GM18909 (cell line): ENCODE data around the gene CASP1.
A peak's percentile ranks its signal among the peaks of the same experiment; 100 is the strongest.
"Not testable (repeated sequence)": the region's sequence is repeated elsewhere in the genome, so short reads cannot be mapped to it uniquely, and the experiment has no call there.

Experiments used
- ATAC-seq: cut with Tn5 transposase; IDR thresholded peaks from one replicate; pipeline ENCODE4 v1.9.1; 2021; ENCODE audit warnings: mild to moderate bottlenecking; ENCODE audit not compliant: unreplicated experiment, poor library complexity

The CASP1 gene

DNA sequence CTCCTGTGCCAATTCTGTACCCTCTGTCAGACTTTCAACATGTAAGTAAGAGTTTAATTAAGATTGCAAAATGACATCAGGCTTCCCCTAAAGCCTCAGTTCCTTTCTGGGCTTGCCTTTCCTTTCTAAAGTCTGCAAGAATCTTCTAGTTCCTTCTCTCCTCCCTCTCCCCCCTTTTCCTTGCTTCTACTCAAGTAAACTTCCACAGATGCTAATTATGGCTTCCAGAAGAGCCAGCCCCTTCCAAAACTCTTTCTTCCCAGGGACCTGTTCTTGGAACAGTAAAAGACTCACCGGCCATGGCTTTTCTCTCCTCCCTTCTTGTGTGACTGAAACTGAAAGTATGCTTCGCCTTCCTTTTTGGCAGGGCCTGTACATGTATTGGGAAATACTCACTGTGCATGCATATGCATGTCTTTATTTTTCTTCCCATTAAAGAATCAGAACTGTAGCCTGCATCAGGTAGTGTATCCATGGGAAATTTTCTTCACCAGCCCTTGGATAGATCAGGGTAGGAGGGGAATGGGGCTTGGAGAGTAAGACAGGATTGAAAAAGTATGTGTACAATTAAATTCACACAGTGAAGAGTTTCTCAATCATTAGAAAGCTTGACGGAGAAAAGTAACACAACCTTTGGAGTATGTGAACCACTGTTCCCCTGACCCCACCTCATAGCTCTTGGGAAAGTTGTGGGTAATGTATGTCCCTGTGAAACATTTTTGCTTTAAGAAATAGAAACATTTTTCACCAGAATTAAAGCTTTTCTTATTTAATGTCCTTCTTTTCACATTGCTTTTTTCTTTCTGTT lies at the start of gene CASP1:
Gene CASP1 (minus strand): TSS at position 332 of the 808 bp plus-strand sequence. CDS start 31 bp downstream, at position 301.
- peak; percentile 94 for ATAC-seq

DNA sequence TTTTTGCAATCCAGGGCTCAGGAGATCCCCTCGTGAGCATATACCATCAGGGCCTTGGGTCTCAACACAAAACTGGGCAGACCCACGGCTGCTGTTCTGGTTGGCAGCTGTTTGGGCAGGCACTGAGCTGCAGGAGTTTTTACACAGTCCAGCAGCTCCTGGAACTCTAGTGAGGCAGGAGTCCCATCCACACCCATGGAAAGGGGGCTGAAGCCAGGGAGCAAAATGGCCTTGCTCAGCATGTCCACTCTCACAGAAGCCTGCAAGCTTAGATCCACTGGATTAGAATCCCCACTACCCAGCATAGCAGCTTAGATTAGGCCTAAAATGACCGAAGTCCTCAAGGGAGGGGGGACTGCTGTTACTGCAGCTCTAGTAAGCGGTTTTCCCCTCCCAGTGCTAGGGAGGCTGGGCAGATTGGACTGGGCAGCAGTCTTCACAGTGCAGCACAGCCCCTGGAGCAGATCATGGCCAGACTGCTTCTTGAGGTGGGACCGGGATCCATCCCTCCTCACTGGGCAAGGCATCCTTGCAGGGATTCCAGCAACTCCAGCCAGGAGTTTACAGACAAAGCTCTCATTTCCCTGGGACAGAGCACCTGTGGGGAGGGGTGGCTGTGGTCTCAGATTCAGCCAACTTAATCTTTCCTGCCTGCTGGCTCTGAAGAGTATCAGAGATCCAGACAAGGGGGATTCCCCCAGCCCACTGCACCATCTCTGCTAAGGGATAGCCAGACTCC lies 46.6 kb upstream of the CASP1 start:
- no peak for ATAC-seq

DNA sequence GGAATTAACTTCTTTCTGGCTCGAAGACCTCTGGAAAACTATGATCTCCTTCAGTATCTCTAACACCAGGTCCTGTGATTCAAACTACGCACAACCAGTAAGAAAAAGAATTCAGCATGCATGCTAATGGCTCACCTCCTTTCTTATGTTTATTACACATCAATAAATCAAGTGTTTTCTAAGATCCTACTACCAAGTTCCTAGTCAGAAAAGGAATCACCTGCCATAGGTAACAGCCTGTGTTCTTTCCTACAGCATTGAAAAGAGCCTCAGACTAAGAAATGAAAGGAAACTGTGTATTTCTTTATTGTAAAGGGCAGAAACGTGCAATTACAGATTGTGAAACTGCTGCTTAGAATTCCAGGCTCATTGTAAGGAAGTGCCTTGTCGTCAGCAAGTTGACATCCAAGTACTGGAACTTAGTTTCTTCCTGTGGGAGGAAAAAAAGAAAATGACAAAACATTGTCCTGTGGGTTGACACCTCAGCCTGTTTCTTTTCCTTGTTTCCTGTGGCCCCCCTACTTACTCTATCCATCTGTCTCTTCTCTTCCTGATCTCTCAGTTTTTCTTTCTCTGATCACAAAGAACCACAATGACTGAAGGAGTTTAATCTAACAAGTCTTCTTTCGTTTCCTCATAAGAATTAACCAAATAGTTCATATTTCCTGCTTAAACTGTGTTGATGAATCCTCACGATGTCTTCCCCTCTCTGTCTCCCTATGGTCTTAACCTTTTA lies 45.4 kb upstream of the CASP1 start:
- not testable (repeated sequence) for ATAC-seq

DNA sequence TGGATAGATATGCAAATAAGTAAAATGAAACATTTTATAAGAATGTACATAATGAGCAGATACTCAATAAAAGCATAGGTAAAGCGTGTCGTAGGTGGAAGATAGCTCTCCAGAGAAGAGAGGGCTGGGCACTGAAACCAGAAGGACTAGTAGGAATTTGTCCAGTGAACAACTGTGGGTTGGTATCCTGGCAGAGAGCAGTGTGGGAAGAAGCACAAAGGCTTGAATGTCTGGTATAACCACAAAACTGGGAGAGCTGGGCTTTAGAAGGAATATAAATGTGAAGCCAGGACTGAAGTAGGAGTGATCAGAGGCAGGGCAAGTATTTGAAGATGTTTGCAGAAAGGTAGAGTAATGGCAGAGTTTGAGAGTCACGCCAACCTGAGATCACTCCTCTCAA lies 43.3 kb upstream of the CASP1 start:
- no peak for ATAC-seq

DNA sequence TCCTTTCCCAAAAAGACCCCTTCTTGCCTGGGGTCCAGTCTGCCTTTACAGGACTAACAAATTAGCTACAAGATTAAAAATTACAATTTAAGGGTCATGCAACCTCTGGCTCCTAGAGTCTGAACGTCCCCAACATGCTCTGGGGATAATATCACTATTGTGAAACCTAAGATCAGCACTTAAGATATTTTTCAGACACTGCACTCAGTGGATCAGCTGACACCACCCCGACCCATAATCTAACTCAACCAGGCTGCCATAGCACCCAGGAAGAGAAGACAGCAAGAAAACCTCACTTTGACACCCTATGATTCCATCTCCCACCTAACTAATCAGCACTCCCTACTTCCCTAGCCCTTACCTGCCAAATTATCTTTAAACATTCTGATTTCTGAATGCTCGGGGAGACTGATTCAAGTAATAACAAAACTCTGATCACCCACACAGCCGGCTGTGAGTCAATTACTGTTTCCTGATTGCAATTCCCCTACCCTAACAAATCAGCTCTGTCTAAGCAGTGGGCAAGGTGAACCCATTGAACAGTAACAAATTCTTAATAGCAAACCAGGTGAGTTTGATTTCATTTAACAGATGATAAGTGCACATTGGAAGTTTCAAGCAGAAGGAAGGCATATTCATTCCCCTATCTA lies 42.3 kb upstream of the CASP1 start:
- ATAC-seq, result not testable (repeated sequence)

DNA sequence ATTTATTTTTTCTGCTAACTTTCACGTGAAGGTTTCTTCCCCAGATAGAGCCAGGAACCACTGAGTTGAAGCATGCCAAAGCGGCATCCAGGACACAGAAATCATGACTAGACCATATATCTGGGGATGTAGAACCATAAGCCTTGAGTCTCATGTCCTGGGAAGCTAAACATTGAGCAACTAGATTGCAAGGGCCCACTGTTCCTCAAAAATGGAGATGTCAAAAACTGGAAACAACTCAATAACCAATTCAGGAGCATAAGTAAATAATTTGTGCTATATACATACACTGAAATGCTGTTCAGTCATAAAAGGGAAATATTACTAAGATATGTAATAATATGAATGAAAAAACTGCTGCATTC lies 39.2 kb upstream of the CASP1 start:
- ATAC-seq, result no peak

DNA sequence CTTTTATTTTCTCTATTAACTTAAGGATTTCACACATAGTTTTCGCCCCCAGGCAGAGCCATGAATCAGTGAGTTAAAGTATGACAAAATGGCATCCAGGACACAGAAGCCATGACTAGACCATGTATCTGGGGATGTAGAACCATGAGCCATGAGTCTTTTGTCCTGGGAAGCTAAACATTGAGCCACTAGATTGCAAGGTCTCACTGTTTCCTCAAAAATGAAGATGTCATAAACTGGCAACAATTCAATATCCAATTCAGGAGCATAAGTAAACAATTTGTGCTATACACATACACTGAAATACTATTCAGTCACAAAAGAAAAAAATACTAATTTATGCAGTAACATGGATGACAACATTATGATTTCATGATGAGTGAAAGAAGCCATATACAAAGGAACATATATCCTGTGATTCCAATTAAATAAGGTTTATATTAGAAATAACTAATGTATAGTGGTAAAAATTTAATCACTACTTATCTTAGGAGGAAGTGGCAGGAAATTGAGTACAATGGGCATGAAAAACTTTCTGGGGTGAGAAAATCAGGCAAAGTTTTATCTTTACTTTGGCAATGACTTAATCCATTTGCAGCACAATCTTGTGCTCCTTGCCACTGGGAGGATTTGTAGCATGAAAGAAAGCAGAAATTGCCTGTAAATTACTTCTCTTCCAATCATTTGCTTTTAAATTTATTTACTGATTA lies 38.7 kb upstream of the CASP1 start:
- no peak for ATAC-seq

DNA sequence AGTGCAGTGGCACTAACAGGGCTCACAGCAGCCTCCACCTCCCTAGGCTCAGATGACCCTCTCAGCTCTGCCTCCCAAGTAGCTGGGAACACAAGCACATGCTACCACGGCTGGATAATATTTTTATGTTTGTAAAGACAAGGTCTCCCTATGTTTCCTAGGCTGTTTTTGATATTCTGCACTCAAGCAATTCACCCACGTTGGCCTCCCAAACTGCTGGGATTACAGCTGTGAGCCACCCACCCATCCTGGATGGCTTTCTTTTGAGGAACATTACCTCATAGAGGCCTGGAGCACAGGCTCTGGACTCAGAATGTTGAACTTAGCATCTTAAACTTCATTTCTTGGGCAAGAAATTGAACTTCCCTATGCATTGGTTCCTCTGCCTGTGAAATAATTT lies 37.1 kb upstream of the CASP1 start:
- ATAC-seq, result not testable (repeated sequence)

DNA sequence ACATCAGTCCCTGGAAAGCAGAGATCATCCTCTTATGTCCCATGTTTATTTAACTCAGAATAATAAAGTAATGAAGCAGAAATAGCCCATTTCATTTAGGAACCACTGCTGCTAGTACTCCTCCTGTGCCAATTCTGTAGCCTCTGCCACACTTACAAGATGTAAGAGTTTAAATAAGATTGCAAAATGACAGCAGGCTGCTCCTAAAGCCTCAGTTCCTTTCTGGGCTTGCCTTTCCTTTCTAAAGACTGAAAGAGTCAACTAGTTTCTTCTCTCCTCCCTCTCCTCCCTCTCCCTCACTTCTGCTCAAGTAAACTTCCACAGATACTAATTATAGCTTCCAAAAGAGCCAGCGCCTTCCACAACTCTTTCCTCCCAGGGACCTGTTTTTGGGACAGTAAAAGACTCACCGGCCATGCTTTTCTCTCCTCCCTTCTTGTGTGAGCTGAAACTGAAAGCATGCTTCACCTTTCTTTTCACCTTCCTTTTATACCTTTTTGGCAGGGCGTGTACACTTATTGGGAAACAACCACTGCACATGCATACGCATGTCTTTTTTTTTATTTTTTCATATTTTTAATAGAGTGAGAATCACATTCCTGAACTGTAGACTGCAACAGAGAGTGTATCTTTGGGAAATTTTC lies 36.3 kb upstream of the CASP1 start:
- no peak for ATAC-seq

DNA sequence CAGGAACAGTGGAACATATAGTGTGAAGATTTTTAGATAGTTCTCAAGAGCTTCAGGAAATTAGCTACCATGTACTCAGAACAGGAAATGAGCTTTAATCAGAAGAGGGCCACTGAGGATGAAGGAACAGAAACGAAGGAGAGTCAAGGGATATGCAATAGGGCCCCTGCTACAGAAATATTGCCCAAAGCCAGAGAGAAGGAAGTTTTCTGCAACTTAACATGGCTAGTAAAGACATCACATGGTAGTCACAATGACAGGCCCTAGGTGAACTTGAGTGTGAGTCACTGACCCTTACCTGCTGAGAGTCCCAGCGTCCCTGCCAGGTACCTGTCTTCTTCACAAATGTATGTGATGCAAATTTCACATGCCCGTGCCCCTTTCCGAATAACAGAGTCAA lies 35.4 kb upstream of the CASP1 start:
- ATAC-seq, result no peak

DNA sequence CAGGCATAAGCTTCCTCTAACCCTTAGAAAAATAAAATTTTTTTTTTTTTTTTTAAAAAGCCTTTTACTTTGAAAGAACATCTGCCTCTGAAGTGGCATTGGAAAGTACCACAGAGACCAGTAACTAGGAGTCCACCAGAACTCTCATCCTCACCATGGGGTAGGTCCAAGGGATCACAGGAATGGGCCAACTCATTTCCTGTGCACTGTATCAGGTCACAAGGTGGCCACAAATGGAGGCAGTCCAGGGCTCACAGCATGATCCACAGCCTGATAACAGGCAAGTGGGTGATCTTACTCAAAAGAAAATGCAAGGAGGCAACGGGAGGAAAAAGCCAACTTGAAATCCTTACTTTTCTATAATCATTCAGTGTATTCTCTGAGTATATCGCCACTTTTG lies 34.8 kb upstream of the CASP1 start:
- ATAC-seq, result not testable (repeated sequence)

DNA sequence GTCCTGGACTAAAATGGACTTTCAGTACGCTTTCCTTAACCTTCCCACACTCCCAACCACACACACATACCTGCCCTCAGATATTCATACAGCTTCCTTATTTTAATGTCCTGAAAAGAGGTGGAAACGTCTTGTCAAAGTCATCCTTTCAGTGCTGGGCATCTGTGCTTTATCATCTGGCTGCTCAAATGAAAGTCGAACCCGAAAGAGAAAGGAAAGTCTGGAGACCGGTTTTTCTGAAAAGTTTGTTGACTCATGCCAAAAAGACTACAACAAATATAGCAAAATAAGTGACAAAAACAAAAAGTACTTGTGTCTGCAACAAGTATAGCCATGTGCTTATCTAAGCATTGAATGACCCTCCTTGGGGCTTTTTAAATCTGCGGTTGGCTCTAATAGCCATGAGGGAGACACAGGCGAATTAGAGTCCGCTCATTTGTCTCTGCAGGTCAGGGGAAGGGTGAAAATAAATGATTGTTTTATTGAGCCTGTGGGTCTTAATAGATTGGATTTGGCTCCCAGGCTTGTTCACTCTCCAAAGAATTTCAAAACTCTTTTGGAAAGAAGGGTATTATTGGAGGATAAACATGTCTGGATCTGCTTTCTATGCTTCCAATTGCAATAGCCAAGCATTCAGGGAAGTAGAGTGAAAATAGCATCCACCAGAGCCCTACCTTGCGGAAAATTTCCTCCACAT lies 28.4 kb upstream of the CASP1 start:
- ATAC-seq, result not testable (repeated sequence)

DNA sequence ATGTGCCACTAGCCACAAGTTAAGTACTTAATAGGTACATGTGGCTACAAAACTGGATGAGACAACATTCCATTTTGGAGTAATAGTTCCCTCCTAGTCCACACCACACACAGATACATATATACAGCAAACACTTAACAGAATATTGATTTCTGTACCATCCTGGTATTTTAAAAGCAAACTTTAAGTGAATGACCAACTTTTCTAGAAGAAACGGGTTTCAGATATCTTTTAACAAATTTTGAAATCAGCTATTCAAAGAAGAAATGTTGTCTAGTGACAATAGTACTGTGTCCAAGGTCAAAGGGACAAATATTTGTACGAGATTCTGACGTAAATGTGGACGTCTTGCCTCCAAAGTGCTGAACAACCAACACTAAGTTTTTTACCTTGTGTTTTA lies 22.5 kb upstream of the CASP1 start:
- ATAC-seq, result no peak

DNA sequence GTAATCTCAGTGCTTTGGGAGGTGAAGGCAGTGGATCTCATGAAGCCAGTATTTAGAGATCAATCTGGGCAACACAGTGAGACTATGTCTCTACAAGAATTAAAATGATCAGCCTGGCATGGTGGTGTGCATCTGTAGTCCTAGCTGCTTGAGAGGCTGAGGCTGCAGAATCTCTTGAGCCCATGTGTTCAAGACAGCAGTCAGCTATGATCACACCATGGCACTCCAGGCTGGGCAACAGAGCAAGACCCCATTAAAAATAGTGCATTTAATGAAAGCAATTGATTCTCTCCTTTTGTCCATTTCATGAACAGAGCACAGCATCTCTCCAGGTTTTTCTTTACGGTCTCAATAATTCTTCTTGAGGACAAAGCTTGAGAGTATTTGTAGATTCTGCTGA lies 21.5 kb upstream of the CASP1 start:
- ATAC-seq, result no peak

DNA sequence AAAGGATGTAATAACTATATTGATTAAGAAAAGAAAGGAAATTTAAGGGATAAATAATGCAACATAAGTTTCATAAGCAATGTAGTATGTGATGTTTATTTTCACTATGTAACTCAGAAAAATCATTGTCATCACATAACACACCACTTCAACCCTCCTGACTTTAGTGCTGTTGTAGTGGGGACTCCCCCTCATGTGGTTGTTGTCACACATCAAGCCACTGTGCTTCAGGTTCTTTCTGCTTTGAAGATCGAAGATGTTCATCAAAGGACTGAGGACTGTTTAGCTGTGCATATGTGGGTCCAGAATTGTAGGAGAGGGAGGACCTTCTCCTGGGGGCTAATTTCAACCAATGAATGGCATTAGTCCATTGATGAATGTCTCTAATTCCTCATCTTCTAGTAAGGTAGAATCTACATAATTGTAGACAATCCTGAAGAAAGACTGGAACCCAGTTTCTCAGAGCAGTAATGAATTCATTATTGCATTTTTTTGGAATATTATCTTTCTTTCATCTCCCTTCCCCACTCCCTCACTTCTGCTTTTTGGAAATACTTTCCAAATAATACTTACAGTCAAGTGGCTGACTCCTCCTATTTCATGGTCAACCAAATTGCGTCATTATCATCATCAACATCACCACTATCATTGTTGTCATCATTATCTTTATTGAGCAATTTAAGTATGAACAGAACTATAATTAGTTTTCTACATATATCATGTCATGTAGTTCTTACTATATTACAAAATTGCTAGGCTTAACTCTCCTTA lies 20.0 kb upstream of the CASP1 start:
- ATAC-seq, result no peak

DNA sequence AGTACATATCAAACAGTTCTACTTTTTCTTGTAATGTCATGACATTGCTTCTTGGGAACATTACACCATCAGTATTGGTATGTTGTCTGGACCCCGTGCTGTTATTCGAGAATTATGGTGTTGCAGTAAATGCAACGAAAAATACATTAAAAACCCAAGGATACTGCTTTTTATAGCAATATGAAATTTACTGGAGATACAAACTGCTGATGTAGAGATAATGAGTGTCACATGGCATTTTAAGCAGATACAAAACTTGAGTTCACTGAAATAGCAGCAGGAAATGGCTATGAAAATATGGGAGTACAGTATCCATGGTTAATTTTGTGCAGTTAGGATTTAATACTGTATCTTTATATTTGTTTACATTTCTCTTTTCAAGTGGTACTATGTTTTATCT lies 17.5 kb upstream of the CASP1 start:
- no peak for ATAC-seq

DNA sequence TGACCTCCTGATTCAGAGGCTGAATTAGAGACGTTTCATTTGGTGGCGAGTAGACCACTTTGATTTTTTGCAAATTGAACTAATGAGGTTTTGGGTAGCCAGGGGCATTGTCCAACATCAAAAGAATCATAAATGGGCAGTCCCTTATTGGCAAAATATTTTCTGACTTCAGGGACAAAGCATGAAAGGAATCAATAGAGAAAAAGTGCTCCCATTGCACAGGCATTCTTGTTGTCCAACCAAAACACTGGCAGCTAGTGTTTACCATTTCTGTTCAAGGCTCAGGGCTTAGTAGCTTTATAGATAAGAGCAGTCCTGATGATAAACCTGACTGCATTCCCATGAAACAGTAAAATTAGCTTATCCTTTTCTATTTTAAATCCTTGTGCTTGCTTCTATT lies 16.6 kb upstream of the CASP1 start:
- no peak for ATAC-seq

DNA sequence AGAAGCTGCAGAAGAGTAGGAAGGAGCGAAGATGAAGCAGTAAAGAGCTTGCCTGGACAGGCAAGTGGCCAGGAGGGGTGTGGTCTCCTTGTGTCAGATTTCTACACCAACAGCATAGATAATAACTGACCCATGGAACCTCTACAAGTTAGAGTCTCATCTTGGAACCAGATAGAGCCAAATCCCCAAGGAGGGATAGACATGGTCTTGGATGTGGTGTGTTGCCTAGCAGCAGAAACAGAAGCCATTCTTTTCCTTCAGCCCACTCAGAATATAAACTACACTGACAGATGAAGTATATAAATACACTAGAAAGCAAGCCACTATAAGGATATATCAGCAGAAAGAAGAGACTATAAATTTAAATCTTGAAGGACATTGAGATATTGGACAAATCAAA lies 14.5 kb upstream of the CASP1 start:
- no peak for ATAC-seq
